Fibroblast of the aortic adventitia (primary cell): ENCODE data around the gene ANXA10. TPM values are rescaled to one million over a fixed set of nuclear protein-coding genes. Genes with fewer than 3 reads are reported as not detected.
A peak's percentile ranks its signal among the peaks of the same experiment; 100 is the strongest.
"Not testable (repeated sequence)": the region's sequence is repeated elsewhere in the genome, so short reads cannot be mapped to it uniquely, and the experiment has no call there.

ENCODE experiments used
- DNase-seq: peaks from one replicate; pipeline ENCODE4 v3.0.0-alpha.2; 2010; ENCODE audit warnings: low read depth
- H3K4me3 ChIP-seq: 2 replicates; pipeline ENCODE4 v1.5.1; 2011; ENCODE audit warnings: low read depth, mild to moderate bottlenecking, control low read depth, low read length, moderate library complexity
- total RNA-seq: library from RNA; depleted of rRNA; stranded (reverse); fragments of >200 nt; gene quantifications from 2 replicates; pipeline ENCODE4 v1.2.3, GENCODE V29; 2012; ENCODE audit warnings: low replicate concordance
- TF ChIP-seq, protein P1 (sequence below): IDR thresholded peaks from 2 replicates; pipeline ENCODE4 v1.5.1; 2011; ENCODE audit warnings: mild to moderate bottlenecking, low read length, control low read depth, inconsistent platforms; ENCODE audit not compliant: insufficient read depth

Gene ANXA10
- total RNA-seq, 1 donor = 83.5 TPM

DNA sequence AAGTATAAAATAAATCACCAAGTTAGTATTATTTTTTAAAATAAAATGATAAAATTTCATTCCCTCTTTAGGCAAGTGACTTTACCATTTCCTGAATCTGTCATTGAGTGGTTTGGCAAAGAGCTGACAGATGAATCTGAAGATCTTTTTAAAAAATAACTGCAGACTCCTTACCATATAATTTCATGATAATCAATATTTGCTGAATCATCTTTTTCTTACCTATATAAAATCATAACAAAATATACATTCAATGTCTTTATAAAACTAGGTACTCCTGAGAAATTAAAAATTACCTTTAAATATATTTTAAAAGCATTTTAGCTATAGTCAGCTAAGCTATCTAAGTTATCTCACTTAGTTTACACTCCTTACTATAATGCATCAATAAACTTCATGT lies 17.2 kb downstream of the ANXA10 start:
- no peak for DNase-seq
- TF ChIP-seq, protein P1, sequence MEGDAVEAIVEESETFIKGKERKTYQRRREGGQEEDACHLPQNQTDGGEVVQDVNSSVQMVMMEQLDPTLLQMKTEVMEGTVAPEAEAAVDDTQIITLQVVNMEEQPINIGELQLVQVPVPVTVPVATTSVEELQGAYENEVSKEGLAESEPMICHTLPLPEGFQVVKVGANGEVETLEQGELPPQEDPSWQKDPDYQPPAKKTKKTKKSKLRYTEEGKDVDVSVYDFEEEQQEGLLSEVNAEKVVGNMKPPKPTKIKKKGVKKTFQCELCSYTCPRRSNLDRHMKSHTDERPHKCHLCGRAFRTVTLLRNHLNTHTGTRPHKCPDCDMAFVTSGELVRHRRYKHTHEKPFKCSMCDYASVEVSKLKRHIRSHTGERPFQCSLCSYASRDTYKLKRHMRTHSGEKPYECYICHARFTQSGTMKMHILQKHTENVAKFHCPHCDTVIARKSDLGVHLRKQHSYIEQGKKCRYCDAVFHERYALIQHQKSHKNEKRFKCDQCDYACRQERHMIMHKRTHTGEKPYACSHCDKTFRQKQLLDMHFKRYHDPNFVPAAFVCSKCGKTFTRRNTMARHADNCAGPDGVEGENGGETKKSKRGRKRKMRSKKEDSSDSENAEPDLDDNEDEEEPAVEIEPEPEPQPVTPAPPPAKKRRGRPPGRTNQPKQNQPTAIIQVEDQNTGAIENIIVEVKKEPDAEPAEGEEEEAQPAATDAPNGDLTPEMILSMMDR = no peak
- H3K4me3 ChIP-seq = no peak overlapping the region

DNA sequence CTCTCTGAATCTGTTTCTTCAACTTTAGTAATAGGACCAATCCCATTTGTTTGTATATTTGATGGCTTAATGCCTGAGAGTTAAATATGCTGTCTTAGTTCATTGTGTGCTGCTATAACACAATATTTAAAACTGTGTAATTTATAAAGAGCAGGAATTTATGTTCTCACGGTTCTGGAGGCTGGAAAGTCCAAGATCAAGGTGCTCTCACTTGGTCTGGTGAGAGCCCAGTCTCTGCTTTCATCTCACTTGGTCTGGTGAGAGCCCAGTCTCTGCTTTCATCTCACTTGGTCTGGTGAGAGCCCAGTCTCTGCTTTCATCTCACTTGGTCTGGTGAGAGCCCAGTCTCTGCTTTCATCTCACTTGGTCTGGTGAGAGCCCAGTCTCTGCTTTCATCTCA lies 20.7 kb downstream of the ANXA10 start:
- not testable (repeated sequence) for DNase-seq

DNA sequence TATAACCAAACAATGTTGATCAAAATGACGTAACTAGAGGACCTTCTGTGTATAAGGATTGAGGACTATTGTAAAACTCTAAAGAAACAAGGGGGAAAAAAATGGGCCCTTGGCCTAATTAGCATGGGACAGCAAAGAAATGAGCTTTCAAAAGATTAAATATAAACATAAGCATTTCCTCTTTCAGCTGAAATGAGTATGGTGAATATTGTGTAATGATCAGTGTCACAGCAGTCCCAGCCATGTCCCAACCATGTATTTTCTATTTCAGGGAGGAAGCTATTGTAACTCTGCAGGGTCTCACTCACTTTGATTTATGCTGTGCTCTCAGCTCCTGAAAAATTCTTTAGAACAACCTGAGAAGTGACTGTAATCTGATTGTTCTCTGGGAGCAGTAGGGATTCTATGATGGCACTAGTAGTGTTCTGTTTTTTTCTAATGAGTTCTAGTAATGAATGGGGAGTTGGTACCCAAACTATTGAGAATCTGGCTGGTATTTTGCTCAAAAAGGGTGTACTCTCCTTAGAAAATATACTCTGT lies 25.8 kb downstream of the ANXA10 start:
- no peak overlapping the region for H3K4me3 ChIP-seq
- TF ChIP-seq, protein P1 = no peak
- DNase-seq = no peak

More for the DNA sequence above, 20.7 kb downstream of the ANXA10 start:
- not testable (repeated sequence) for H3K4me3 ChIP-seq

DNA sequence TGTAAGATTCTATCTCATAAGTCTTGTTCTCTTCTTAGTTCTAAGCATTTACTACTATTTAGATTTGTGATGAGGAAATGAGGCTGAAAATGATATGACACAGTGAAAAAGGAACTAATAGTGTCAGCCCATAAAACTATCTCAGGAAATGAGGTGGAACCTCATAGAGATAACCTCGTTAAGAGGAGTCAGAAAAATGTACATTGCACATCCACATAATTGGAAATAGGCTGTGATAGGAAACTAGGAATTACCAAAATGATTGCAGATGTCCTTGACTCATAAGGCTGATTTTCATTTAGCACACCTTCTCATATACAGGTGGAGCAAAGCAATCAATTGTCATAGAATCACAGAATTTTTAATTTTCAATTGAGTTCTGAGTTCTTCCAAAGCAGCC lies 26.8 kb downstream of the ANXA10 start:
- TF ChIP-seq, protein P1 = no peak
- H3K4me3 ChIP-seq = no peak overlapping the region
- DNase-seq = no peak

DNA sequence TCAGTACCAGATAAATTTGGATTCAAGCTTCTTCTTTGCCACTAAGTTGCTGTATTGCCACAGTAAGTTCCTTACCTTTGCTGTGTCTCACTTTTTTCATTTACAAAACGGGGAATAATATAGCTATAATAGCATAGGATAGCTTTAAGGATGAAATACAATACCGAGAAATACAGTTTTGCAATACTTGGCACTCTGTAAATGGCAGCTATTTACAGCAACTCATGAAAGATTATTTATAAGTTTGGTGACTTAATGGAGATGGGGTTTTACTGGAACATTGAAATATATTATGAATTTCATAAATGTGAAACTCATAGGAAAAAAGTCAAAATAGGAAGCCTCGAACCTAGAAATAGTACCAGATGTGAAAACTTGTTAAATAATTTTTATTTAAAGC lies 27.6 kb downstream of the ANXA10 start:
- H3K4me3 ChIP-seq = no peak overlapping the region
- TF ChIP-seq, protein P1 = no peak
- peak; percentile 47 for DNase-seq

DNA sequence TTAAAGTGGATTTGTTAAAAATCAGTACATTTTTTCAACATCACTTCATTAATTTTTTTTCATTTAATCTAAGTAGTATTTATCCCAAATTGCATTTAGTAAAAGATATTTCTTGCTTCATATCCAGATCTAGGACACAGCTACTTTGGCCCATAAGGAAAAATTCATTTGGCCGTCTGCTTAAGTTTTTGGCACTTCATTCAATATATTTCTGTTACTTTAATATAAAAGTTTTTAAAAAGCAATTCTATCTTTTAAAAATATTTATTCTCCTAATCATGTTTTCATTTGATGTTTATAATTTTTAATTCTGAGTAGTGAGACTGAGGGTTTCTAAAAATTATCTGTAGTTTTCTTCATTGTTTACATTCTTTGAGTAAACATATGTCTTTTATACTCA lies 28.5 kb downstream of the ANXA10 start:
- TF ChIP-seq, protein P1 = no peak
- no peak for DNase-seq
- no peak overlapping the region for H3K4me3 ChIP-seq

DNA sequence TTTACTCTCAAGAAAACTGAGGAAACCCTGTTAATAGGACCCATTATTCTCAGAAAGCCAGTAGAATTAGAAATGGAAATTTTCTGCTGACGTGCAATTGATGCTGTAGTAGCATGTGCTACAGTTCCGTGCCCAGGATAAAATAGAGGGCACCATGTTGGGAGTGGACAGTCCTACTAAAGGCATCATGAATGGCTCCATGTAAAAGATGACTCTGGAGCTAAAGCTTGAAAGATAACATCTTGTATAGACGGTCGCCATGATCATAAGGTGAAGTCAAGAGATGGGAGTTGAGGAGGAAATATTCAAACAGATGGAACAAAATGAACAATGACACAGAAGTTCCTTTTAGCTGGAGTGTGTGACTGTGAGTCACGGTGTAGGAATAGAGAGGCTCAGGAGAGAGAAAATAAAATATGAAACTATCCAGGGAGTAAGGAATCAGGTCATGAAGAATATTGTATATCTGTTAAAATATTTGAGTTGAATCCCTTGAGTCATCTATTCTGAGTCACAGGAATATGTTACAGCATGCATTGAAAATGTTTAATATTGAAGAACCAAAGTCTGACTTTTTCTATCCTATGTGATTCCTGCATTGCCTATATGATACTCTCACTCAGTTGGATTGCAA lies 31.8 kb downstream of the ANXA10 start:
- H3K4me3 ChIP-seq = no peak overlapping the region
- TF ChIP-seq, protein P1 = no peak
- peak; percentile 64 for DNase-seq
